Measurements from ENCODE around the gene MCTP1.

DNA sequence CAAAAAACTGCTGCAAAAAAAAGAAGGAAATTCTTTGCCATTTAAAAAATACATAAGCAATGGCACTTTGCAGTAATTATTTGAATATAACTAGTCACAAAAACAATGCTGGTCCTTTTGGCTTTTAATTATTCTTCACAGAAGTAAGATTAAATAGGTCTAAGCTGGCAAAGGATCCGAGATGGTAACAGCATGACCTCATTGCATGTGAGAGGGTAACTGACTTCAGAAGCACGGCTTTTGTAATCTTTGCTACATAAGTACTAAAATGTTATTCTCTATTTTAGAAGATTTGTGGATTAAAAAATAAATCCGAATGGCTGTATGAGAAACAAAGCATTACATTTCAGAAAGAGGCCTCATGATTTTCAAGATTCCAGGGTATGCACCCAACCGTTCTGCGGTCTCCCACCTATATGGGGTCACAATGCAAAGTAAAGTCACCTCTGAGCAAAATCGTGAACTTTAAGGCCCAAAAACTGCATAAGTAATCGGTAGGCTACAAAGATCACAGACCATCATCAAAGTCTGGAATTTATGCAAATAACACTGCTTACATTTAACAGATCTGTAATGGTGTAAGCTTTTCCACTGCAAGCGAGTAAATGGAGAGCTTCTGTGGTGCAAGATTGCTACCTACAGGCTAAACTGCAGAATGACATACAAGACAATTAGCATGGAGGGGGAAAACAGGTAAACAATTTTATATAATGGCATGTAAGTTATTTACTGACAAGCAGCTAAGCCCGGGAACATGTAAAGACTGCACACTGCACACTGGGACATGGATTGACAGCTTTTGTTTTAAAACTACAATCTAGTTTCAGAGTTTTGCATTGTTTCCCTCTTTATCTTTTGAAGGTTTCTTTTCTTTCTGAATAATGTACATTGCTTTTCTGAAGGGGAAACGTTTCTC is 434.8 kb downstream of the MCTP1 start:
- no peak for TF ChIP-seq CREB1 (IDR thresholded peaks at IDR 0.05)
- no peak for TF ChIP-seq CREB1 (CRISPR knock-in tag; IDR thresholded peaks at IDR 0.05)
- no peak for TF ChIP-seq ZNF318 (CRISPR knock-in tag; IDR thresholded peaks at IDR 0.05)
- TF ChIP-seq NFE2L2 (IDR thresholded peaks at IDR 0.05; ENCODE audit: low read length): no peak
- TF ChIP-seq NFATC3 (CRISPR knock-in tag; IDR thresholded peaks at IDR 0.05): no peak
- TF ChIP-seq ATF7 (IDR thresholded peaks at IDR 0.05): no peak
- TF ChIP-seq ATF7 (CRISPR knock-in tag; IDR thresholded peaks at IDR 0.05): no peak
- no peak for TF ChIP-seq PRPF4 (IDR thresholded peaks at IDR 0.05; ENCODE audit: low read depth, low read length, poor library complexity, severe bottlenecking)
- TF ChIP-seq, protein P1, sequence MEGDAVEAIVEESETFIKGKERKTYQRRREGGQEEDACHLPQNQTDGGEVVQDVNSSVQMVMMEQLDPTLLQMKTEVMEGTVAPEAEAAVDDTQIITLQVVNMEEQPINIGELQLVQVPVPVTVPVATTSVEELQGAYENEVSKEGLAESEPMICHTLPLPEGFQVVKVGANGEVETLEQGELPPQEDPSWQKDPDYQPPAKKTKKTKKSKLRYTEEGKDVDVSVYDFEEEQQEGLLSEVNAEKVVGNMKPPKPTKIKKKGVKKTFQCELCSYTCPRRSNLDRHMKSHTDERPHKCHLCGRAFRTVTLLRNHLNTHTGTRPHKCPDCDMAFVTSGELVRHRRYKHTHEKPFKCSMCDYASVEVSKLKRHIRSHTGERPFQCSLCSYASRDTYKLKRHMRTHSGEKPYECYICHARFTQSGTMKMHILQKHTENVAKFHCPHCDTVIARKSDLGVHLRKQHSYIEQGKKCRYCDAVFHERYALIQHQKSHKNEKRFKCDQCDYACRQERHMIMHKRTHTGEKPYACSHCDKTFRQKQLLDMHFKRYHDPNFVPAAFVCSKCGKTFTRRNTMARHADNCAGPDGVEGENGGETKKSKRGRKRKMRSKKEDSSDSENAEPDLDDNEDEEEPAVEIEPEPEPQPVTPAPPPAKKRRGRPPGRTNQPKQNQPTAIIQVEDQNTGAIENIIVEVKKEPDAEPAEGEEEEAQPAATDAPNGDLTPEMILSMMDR (CRISPR knock-in tag; IDR thresholded peaks at IDR 0.05): peak; percentile 73
- TF ChIP-seq ETS1 (CRISPR knock-in tag; IDR thresholded peaks at IDR 0.05): no peak
- no peak for TF ChIP-seq TAF15 (IDR thresholded peaks at IDR 0.05; ENCODE audit: low read depth, low read length, poor library complexity, severe bottlenecking)
- TF ChIP-seq SRSF1 (optimal IDR thresholded peaks at IDR 0.05; ENCODE audit: low read depth, low read length): no peak
